GM18909 (cell line): ENCODE data around the gene IGFL1.
"Not testable (repeated sequence)": the region's sequence is repeated elsewhere in the genome, so short reads cannot be mapped to it uniquely, and the experiment has no call there.

ENCODE experiments used
- ATAC-seq: cut with Tn5 transposase; IDR thresholded peaks from one replicate; pipeline ENCODE4 v1.9.1; 2021; ENCODE audit warnings: mild to moderate bottlenecking; ENCODE audit not compliant: unreplicated experiment, poor library complexity

IGFL1 gene

GRCh38 chr19:46221152-46221551, 8.4 kb upstream of the IGFL1 start:
- no peak for ATAC-seq

DNA sequence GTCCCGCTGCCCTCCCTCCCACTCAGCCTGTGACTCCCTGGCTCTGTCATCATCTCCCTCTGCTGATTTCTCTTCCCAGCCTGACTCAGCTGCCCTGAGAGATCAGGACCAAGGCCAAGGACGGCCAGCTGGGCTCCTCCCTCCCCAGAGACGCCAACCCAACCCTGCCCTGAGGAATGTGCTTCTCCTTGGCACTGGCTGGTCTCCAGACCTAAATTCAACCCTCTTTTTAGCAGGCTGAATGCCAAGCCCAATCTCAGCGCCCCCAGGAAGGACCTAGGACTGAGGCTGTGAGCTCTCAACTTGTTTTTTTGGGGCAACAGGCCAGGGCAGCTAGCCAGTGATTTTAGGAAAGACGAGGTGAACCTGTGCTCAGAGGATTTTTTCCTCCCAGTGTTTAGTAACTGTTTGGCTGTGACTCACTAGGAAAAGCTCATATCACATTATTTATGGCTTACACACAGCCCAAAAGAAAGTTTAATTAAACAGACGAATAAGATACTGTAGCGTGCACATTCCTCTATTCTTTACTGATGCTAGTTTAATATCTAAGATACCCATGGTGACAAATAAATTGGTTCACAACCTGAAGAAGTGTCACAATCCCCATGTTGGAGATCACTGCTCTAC, 7.4 kb upstream of the IGFL1 start:
- ATAC-seq: no peak

GRCh38 chr19:46223787-46224186, 5.8 kb upstream of the IGFL1 start:
- ATAC-seq: not testable (repeated sequence)

- ATAC-seq: no peak
Measured at GRCh38 chr19:46224773-46225172, 4.8 kb upstream of the IGFL1 start.

DNA sequence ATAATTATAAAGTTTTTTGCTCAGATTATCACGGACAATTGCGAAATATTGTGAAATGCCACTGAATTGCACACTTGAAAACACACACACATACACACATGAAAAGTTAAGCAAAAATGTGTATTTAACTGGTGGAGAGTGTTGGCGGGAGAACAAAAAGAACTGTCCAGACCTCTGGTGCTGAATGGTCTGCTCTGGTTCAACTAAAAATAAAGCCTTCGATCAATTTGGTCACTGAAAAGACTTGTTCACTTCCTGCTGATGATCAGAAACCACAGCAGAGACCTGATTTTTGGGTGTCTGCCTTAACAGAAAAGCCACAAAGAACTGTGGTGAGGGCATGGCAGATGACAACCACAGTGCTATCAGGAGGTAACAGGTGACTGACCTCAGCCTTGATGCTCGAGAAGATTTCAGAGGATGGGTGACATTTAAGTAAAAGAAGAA, 4.0 kb upstream of the IGFL1 start:
- ATAC-seq: no peak

DNA sequence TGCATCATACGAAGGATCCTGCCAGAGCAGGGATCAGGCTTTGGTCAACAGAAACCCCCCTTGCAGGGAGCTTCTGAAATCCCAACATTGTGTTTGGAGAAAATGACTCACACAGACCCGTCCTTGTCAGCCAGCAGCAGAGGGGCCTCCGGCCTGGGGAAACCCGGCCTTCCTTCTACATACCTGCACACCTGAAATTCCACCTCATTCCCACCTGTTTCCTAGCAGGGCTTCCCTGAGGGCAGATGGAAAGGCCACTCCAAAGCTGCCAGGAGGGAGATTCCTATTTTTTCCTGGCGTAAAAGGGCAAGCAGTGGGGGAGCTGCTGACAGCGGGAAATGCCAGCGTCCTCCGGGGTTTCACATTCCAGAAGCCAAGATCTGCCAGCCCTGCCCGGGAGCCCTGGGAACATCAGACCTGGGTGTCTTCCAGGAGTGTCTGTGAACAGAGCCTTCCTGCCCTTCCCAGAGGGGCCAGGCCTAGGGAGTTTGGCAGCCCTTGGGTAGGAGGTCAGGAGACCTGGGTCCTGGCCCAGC, 3.0 kb upstream of the IGFL1 start:
- ATAC-seq: no peak

DNA sequence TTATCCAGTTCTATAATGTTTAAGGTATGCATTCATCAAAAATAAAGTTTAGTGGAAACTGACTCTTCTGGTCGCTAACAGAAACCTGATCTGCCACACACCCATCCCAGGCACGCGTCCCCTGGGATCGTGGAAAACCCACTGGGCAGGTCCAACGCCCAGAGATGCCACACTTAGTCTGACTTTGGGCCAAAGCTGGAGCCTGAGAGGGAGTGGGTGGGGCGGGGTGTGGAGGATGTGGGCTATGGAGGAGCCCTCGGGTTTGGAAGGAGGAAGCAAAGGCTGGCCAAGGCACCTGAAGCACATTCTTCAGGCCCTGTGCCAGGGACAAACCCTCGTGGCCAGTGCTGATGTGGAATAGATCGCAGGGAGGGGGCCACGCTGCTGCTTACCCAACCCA, 2.5 kb downstream of the IGFL1 start:
- no peak for ATAC-seq

DNA sequence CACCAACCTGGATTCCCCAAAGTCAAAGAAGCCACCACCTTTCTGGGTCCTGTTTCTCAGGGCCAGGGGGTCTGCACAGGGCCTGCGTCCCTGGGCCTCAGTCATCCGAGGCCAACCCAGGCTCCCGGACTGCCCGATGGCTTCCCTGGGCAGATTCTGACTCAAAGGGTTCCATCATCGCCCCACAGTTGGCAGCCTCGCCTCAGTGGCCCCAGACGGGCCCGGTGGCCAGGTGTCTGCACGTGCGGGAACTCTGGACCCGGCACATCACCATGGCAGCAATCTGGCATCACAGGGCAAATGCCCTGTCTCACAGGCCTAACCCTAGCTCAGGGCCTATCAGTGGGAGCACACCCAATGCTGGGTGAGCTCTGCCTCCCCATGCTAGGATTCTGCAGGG, 2.9 kb downstream of the IGFL1 start:
- ATAC-seq: no peak

- no peak for ATAC-seq
Measured at GRCh38 chr19:46232938-46233621, 3.5 kb downstream of the IGFL1 start.

GRCh38 chr19:46233871-46234270, 4.3 kb downstream of the IGFL1 start:
- not testable (repeated sequence) for ATAC-seq

DNA sequence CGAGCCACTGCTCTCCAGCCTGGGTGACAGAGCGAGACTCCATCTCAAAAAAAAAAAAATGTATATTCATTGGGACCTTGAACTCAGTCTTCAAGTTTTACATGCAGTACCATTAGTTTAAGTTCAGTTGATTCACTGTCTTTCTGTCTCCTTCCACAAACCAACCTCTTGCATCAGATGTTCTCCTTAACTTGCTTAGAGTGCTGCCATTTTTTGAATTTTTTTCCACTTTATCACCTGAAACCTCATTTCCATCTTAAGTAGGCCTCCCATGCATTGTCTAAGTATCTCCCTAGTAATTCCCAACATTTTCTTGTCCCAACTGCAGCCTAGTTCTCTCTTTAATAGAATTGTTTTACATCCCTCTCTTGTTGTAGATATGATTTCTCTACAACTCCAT, 8.6 kb downstream of the IGFL1 start:
- ATAC-seq: not testable (repeated sequence)

GRCh38 chr19:46239193-46240024, 9.9 kb downstream of the IGFL1 start:
- ATAC-seq: no peak

GRCh38 chr19:46240693-46241092, 11.2 kb downstream of the IGFL1 start:
- ATAC-seq: no peak

- ATAC-seq: no peak
Measured at GRCh38 chr19:46241626-46242025, 12.1 kb downstream of the IGFL1 start.

GRCh38 chr19:46243081-46243654, 13.6 kb downstream of the IGFL1 start:
- ATAC-seq: not testable (repeated sequence)

DNA sequence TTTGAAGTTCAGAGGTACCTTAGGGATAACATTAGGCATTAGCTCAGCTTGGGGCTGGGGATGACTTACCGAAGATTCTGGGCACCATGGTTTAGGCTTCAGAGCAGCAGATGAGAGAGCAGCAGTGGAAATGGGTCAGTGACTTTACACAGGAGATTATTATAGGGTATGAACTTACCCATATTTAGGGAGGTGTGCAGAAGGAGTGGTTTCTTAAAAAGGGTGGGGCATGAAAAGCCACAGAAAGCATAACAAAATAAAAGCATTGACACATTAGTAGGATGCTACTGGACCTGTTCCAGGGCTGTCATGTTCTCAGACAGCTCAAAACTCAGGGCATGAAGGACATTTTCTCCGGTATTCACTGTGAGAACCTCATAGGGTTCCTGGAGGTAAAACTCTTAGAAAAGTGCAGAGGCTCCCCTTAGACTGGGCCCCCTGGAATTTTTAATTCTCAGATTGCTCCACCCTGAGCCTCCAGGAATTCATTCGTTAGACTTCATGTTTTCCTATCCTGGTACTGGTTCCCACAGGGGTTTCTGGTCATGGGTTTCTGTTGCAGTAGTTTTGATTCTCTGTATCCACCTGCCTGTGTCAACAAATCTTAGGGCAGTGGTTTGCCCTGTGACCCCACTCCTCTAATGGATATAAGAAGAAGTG, 20.7 kb downstream of the IGFL1 start:
- no peak for ATAC-seq

- ATAC-seq: no peak
Measured at GRCh38 chr19:46251416-46251815, 21.9 kb downstream of the IGFL1 start.

DNA sequence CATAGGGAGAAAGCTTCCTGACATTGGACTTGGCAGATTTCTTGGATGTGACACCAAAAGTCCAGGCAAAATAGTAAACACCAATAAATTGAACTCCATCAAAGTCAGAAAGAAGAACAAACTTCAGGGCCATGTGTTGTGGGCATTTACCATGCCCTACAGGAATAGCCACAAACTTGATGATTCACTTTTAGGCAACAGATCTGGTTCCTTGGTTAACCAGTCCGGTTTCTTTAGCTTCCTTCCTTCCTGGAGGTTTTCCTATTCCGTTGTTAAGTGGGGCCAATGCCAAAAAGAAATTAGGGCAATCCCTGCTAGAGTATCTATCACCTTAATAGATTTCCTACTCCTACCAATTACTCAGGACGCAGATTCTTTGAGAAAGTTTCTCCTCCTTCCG, 25.2 kb downstream of the IGFL1 start:
- no peak for ATAC-seq

DNA sequence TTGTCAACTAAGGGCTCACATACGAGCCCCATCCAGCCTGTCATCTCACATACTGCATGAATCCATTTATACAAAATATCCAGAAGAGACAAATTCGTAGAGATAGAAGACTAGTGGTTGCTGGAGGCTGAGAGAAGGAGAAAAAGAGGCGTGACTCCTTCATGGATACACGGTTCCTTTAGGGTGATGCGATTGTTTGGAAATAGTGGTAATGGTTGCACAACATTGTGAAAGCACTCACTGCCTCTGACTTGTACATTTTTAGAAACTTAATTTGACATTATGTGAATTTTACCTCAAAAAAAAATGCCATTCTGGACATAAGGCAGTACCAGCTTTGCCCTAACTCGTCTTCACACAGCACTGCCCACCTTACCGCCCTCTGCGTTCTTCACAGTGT, 27.3 kb downstream of the IGFL1 start:
- no peak for ATAC-seq

DNA sequence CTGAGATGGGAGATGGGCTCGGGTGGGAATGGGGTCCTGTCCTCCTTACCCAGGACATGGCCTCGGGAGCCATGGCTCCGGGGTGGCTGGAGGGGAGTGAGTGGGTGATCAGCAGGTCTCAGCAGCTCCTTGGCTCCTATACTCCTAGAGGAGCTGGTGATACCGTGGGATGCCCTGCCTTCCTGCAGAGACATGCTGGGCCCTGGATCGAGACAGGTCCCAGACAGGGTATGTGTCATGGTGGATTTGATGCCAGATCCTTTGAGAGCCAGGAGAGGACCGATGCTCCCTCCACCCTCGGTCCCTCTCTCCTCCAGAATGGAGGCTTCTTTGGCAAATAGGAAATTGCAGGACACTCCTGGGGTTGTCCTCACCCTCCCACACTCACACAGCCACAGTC, 32.0 kb downstream of the IGFL1 start:
- ATAC-seq: not testable (repeated sequence)
